Diencephalon (tissue), 1 donor: ENCODE data around the gene DENR. TPM values are rescaled to one million over a fixed set of nuclear protein-coding genes. Genes with fewer than 3 reads are reported as not detected.

Experiments
- small RNA-seq: library from RNA; depleted of rRNA; stranded (forward); fragments of <200 nt; gene quantifications from one replicate; pipeline ENCODE3, GENCODE V24; 2014
- total RNA-seq: library from RNA; depleted of rRNA; stranded (reverse); fragments of >200 nt; gene quantifications from one replicate; pipeline ENCODE4 v1.2.3, GENCODE V29; 2014

Gene DENR
- 62.3 TPM for total RNA-seq

DNA sequence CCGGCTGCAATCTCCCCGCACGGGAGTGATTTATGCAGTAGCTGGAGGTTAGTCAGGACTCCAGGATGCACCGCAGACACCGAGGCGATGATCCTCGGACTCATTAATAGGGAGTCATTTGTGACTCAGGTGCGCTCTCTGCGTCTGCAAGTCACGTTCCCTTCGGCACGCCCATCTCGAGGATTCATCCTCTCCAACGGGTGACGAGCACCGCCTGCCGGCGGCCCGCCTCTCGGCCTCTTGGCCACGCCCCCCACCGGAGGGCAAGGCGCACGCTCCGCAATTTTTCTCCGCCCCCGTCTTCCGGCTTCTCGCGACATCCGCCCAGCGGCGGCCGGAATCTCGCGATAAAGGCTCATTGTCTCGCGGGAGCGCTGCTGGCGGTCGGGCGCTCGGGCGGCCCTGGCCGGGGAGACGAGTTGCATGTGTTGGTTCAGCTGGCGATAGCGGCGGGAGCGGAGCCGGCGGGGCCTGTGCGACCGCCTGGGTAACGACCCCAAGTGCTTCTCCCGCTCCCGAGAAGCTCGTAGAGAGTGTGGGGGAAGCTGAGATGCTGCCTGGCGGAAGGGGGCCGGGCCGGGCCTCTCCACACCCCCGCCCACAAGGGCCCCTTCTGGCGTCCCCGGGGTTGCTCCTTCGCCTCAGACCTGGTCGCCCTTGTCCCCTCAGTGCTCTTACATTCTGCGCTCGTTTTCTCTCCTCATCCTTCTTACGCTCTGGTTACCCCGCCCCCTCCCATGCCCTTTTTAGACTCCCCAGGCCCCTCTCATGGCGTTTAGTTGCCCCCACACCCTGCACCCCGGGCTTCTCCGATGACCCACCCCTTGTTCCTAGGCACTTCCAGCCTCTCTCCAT is at the start of gene DENR:
TSS of gene DENR (plus strand) at position 361 of the 855 bp plus-strand sequence. CDS start 878 bp downstream, outside the sequence.

DNA sequence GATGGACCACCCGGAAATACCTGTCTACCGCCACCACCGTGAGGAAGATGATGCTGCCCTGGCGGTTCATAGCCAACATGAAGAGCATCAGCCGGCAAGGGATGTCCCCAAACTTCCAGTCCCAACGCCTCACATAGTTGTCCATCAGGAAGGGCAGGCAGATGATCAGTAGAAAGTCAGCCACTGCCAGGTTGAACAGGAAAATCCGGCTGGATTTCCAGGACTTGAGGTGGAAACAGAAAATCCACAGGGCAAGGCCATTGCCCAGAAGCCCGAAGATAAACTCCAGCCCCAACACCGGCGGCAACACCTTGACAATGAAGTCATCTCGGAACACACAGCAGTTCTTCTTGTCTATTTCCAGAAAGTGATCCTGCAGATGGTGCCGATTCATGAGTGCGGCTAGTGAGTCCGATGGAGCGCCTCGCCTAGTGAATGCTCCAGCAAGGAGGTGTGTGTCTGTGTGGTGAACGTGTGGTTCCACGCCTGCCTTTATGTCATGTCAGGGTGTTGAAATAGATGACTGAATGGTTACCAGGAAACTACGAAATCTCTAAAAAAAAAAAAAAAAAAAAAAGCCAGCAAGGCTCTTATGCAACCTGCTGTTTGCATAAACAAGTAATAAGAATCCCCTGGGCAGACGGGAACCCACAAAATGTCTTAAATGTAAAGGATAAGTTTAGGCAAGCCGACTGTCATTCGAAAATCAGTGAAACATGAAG is 49.6 kb upstream of the DENR start, which contains the start of gene HCAR2:
TSS of gene HCAR2 (minus strand) at position 468 of the 722 bp plus-strand sequence. CDS start at position 394, 74 bp downstream.

GRCh38 chr12:122716658-122717057 is 36.0 kb upstream of the DENR start, which contains the start of gene HCAR3:
HCAR3 (minus strand) TSS chr12:122716811; CDS start chr12:122716737, 74 bp downstream.

GRCh38 chr12:122730215-122731014 is 22.2 kb upstream of the DENR start, which contains the start of gene HCAR1:
HCAR1 (minus strand) TSS chr12:122730844; CDS start chr12:122730339, 505 bp downstream.

Small RNAs within 50 kb of the gene (small RNA-seq; reads per million reads assigned to genes)
- gene AC026333.2 (not detected), gene RF00019 (not detected)

Other genes starting within 250 kb of the DENR start
- gene RSRC2, start 225.9 kb upstream of the DENR start, total RNA-seq: 73.6 TPM
- gene KNTC1, start 225.6 kb upstream of the DENR start, total RNA-seq: 26.8 TPM
- gene HCAR2, start 49.5 kb upstream of the DENR start, total RNA-seq: 0.23 TPM
- gene HCAR3, start 36.0 kb upstream of the DENR start, total RNA-seq: not detected
- 0.69 TPM for gene HCAR1, start 22.0 kb upstream of the DENR start, total RNA-seq
- 7.8 TPM for gene CCDC62, start 21.7 kb downstream of the DENR start, total RNA-seq
- gene HIP1R, start 82.6 kb downstream of the DENR start, total RNA-seq: 55.6 TPM
- 15.0 TPM for gene VPS37B, start 143.3 kb downstream of the DENR start, total RNA-seq
- 15.9 TPM for gene ABCB9, start 213.6 kb downstream of the DENR start, total RNA-seq
- gene OGFOD2, start 222.4 kb downstream of the DENR start, total RNA-seq: 6.9 TPM
- gene ARL6IP4, start 227.9 kb downstream of the DENR start, total RNA-seq: 31.1 TPM